ENCODE data around the gene CGNL1.

DNA sequence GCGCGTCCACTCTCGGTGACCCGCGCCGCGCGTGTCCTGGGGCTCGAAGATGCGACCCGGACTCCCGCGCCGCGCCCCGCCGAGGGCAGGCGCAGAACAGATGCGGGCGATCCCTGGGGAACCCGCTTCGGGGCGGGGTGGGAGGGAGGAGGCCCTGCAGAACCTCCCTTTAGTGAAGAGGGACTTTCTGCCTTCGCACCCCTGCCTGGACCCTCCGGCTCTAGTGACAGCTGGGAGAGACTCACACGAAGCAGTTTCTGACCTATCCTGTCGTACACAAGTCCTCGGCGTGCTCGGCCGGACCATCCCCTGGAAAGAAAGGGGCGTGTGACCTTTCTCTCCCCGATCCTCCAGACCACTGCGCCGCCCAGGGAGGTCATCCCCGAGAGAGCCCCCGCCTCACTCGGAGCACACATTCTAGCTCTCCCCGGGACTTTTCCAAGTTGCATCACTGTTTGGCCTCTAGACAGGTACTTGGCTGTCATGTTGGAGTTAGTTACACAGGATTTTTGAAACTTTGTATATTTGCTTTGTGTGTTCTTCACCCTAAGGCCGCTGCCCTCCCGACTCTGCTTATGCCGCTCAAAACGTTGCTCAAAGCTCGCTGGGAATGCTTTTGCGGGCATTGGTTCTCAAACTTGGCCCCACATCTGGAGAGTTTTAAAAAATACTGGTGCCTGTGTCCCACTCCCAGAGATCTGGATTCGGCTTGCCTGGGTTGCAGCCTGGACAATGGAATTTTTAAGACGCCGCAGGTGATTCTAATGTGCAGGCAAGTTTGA, 582 bp downstream of the CGNL1 start:
- TF ChIP-seq, protein P1, sequence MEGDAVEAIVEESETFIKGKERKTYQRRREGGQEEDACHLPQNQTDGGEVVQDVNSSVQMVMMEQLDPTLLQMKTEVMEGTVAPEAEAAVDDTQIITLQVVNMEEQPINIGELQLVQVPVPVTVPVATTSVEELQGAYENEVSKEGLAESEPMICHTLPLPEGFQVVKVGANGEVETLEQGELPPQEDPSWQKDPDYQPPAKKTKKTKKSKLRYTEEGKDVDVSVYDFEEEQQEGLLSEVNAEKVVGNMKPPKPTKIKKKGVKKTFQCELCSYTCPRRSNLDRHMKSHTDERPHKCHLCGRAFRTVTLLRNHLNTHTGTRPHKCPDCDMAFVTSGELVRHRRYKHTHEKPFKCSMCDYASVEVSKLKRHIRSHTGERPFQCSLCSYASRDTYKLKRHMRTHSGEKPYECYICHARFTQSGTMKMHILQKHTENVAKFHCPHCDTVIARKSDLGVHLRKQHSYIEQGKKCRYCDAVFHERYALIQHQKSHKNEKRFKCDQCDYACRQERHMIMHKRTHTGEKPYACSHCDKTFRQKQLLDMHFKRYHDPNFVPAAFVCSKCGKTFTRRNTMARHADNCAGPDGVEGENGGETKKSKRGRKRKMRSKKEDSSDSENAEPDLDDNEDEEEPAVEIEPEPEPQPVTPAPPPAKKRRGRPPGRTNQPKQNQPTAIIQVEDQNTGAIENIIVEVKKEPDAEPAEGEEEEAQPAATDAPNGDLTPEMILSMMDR (IDR thresholded peaks at IDR 0.05): no peak
- TF ChIP-seq POLR2A (IDR thresholded peaks at IDR 0.05): no peak
